Measurements from ENCODE around the gene CENPQ.

Gene CENPQ

DNA sequence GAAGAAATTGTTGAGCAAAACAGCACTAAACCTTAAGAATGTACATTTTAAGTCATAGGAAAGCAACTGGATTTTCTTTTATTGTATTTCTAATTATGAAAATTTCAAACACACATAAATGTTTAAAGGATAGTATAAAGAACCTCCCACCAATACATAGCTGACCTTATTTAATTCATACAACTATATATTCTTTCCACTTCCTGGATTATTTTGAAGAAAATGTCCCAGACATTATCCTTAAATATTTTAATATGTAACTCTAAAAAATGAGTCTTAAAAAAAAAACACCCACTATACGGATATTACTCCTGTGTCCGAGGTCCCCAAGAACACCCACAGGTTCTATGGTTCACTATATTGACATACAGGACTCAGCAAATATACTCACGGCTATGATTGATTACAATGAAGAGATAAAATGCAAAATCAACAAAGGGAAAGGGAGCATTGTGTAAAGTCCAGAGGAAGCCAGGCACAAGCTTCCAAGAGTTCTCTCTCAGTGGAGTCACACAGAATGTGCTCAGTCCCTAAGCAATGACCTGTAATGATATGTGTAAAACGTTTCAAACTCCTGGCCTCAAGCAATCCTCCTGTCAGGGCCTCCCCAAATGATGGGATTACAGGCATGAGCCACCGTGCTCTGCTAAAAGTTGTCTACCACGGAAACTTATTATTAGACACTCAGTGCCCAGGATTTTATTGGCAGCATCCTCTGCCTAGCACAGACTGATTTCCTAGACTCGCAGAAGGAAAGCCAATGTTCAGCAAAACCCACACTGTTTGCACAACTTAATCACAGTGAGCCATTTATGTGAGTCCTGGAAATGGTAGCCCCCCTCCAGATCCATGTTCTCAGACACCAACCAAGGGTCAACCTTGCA is 59.8 kb downstream of the CENPQ start:
- Histone ChIP-seq H3K27ac (ENCODE audit: low read length) (no peak overlapping the region), H3K9me3 (ENCODE audit: control insufficient read depth, insufficient read depth, low read length) (no peaks in the 10 kb centered on the region), H3K4me1 (ENCODE audit: control insufficient read depth, insufficient read depth, low read length) (no peaks in the 10 kb centered on the region; the same call in 1 of the 2 replicates), H3K4me3 (ENCODE audit: low read length) (no peak overlapping the region), H3K27me3 (ENCODE audit: control insufficient read depth, insufficient read depth, low read length) (no peaks in the 10 kb centered on the region), H3K36me3 (ENCODE audit: control insufficient read depth, insufficient read depth, low read length) (no peaks in the 10 kb centered on the region)
- no peak for DNase-seq (ENCODE audit: low read depth, low spot score)
- no CpG with 5 or more reads among the region's 7 CpGs for WGBS (ENCODE audit: insufficient coverage, insufficient read length)

DNA sequence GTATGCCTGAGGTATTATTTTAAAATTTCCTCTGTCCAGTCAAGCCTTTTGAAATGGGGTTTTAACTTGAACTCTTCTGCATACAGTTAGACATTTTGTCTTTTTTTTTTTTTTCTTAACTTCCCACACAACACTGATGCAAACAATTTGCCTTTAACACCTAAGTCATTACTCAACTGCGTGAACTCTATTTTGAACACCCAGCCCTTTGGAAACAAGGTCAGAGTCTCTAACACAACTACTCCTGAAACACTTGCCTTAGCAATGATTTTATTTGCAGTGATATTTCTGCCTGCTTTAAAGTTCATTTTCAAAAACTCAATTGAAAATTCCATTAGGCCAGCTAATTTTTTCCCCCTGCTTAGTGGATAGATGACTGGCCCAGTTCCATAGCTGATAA is 60.7 kb downstream of the CENPQ start:
- Histone ChIP-seq H3K27ac (ENCODE audit: low read length) (no peak overlapping the region), H3K27me3 (ENCODE audit: control insufficient read depth, insufficient read depth, low read length) (no peaks in the 10 kb centered on the region), H3K4me3 (ENCODE audit: low read length) (no peak overlapping the region), H3K36me3 (ENCODE audit: control insufficient read depth, insufficient read depth, low read length) (no peaks in the 10 kb centered on the region), H3K4me1 (ENCODE audit: control insufficient read depth, insufficient read depth, low read length) (no peaks in the 10 kb centered on the region; the same call in 1 of the 2 replicates), H3K9me3 (ENCODE audit: control insufficient read depth, insufficient read depth, low read length) (no peaks in the 10 kb centered on the region)
- WGBS (ENCODE audit: insufficient coverage, insufficient read length): no CpG with 5 or more reads among the region's 1 CpG
- DNase-seq (ENCODE audit: low read depth, low spot score): no peak

DNA sequence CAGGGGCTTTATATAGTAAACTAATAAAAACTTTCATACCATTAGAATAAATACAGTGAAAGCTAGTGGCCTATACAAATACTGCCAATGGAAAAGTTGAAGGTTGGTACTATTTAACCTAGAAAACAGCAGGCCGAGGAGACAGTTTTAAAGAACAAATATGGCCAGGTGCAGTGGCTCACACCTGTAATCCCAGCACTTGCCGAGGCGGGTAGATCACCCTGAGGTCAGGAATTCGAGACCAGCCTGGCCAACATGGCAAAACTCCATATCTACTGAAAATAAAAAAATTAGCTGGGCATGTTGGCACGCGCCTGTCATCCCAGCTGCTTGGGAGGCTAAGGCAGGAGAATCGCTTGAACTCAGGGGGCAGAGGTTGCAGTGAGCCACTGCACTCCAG is 61.4 kb downstream of the CENPQ start:
- DNase-seq (ENCODE audit: low read depth, low spot score): no peak
- Histone ChIP-seq H3K27me3 (ENCODE audit: control insufficient read depth, insufficient read depth, low read length) (no peaks in the 10 kb centered on the region), H3K9me3 (ENCODE audit: control insufficient read depth, insufficient read depth, low read length) (no peaks in the 10 kb centered on the region), H3K27ac (ENCODE audit: low read length) (no peak overlapping the region), H3K4me3 (ENCODE audit: low read length) (no peak overlapping the region), H3K4me1 (ENCODE audit: control insufficient read depth, insufficient read depth, low read length) (no peaks in the 10 kb centered on the region; the same call in 1 of the 2 replicates), H3K36me3 (ENCODE audit: control insufficient read depth, insufficient read depth, low read length) (no peaks in the 10 kb centered on the region)
- no CpG with 5 or more reads among the region's 7 CpGs for WGBS (ENCODE audit: insufficient coverage, insufficient read length)

DNA sequence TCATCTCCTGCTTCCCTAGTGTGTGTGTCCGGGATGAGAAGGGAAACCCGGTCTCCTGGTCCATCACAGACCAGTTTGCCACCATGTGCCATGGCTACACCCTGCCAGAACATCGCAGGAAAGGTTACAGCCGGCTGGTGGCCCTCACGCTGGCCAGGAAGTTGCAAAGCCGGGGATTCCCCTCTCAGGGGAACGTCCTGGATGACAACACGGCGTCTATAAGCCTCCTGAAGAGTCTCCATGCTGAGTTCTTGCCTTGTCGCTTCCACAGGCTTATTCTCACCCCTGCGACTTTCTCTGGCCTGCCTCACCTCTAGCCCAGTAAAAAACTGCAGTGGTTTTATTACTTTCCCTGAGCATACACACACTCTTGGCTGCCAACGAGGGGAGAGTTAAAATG is 63.4 kb downstream of the CENPQ start:
- no CpG with 5 or more reads among the region's 12 CpGs for WGBS (ENCODE audit: insufficient coverage, insufficient read length)
- no peak for DNase-seq (ENCODE audit: low read depth, low spot score)
- H3K27ac ChIP-seq (ENCODE audit: low read length): no peak overlapping the region
- H3K4me3 ChIP-seq (ENCODE audit: low read length): no peak overlapping the region
- H3K36me3 ChIP-seq (ENCODE audit: control insufficient read depth, insufficient read depth, low read length): no peaks in the 10 kb centered on the region
- H3K4me1 ChIP-seq (ENCODE audit: control insufficient read depth, insufficient read depth, low read length): no peaks in the 10 kb centered on the region; the same call in 1 of the 2 replicates
- no peaks in the 10 kb centered on the region for H3K9me3 ChIP-seq (ENCODE audit: control insufficient read depth, insufficient read depth, low read length)
- no peaks in the 10 kb centered on the region for H3K27me3 ChIP-seq (ENCODE audit: control insufficient read depth, insufficient read depth, low read length)

DNA sequence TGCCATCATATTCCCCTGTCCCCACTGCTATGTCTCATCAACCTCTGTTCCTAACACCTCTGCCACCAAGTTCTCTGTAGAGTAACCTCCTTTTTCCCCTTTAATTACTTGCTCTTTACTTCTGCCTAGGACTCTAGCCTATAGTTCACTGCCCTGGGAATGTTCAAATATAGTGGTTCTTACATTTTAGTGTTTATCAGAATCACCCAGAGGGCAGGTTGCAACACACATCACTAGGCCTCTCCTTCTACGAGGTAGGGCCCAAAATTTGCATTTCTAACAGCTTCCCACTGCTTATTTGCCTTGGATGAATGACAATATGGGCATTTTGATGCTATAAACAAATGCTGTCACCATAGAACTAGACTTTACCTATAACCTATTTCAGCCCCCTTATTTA is 64.2 kb downstream of the CENPQ start:
- Histone ChIP-seq H3K9me3 (ENCODE audit: control insufficient read depth, insufficient read depth, low read length) (no peaks in the 10 kb centered on the region), H3K4me1 (ENCODE audit: control insufficient read depth, insufficient read depth, low read length) (no peaks in the 10 kb centered on the region; the same call in 1 of the 2 replicates), H3K27ac (ENCODE audit: low read length) (no peak overlapping the region), H3K36me3 (ENCODE audit: control insufficient read depth, insufficient read depth, low read length) (no peaks in the 10 kb centered on the region), H3K4me3 (ENCODE audit: low read length) (no peak overlapping the region), H3K27me3 (ENCODE audit: control insufficient read depth, insufficient read depth, low read length) (no peaks in the 10 kb centered on the region)
- DNase-seq (ENCODE audit: low read depth, low spot score): no peak
- WGBS (ENCODE audit: insufficient coverage, insufficient read length): no CpG with 5 or more reads among the region's 1 CpG

DNA sequence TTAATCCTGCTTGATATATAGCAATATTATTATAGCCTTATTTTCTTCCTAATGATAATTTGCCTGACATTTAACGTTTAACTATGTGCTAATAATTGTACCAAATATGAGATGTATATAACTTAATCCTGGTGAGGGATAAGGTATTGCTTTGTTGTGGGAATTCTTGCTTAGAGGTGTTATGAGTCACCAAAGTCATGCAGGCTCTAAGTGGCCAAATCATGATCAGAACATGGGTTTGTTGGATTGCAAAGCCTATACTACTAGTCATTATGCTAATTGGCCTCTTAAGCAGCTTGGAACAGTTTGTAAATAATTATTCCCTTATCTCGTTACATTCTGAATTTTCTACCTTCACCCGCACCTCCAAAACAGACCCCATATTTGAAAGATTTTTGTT is 65.4 kb downstream of the CENPQ start:
- Histone ChIP-seq H3K4me3 (ENCODE audit: low read length) (no peak overlapping the region), H3K36me3 (ENCODE audit: control insufficient read depth, insufficient read depth, low read length) (no peaks in the 10 kb centered on the region), H3K27ac (ENCODE audit: low read length) (no peak overlapping the region), H3K27me3 (ENCODE audit: control insufficient read depth, insufficient read depth, low read length) (no peaks in the 10 kb centered on the region), H3K4me1 (ENCODE audit: control insufficient read depth, insufficient read depth, low read length) (no peaks in the 10 kb centered on the region; the same call in 1 of the 2 replicates), H3K9me3 (ENCODE audit: control insufficient read depth, insufficient read depth, low read length) (no peaks in the 10 kb centered on the region)
- DNase-seq (ENCODE audit: low read depth, low spot score): no peak
- 100% methylated on average over 2 of the region's 3 CpGs for WGBS (ENCODE audit: insufficient coverage, insufficient read length)

DNA sequence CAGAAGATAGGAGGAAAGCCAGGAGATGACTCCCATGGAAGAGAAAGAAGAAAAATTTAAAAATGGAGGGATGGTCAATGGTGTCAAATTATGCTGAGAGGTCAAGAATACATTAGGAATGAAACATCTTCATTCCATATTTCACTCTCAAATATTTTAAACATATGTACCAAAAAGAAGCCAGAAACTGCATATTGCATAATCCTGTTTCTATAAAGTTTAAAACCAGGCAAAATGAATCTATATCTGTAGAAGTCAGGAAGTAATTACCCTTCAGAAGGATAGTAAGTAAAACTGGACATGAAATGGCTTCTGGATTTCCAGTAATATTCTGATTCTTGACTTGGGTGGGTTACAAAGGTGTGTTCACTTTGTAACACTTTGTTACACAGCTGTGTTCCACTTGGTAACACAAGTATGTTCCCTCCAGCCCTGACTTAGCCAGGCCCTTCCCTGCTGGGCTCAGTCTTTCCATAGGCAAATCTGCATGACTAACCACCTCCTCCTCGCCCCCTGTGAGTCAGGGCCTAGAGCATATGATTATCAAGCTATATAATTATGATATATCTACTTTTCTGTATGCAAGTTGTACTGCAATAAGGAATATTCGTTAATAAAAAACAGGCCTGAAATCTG is 67.1 kb downstream of the CENPQ start:
- WGBS (ENCODE audit: insufficient coverage, insufficient read length): no CpG with 5 or more reads among the region's 2 CpGs
- H3K9me3 ChIP-seq (ENCODE audit: control insufficient read depth, insufficient read depth, low read length): no peaks in the 10 kb centered on the region

DNA sequence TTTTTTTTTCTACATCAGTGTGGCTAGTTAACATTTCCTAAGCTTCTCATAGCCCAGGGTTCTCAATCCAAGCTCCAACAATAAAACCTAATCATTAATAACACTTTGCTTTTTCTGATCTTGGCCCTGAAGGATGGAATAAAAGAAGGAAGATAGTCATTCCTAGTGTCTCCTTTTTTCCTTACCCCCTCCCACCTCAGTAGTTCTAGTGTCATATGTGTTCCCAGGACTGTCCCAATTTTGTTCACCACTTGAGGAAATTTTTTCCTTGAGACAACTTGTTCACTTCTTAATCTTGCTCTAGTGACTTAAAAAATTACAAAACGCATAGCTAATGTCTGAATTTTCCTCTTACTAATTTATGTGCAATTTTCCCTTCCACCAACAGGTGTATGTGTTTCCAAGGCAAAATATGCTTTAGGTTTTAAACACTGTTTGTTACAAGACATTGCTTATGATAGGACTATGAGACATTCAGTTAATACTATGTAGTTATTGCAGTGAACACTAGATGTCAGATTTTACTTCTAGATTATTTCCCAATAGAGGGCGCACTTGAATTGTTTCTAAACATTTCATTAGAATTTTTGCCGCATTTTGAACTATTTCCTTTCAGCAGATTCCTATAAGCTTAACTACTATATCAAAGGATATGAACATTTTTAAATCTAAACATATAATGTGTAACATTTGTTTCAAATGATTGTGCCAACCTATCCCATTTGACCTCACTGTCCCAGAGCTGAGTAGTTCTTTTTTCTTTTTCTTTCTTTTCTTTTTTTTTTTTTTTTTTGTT is 68.8 kb downstream of the CENPQ start:
- no peaks in the 10 kb centered on the region for H3K36me3 ChIP-seq (ENCODE audit: control insufficient read depth, insufficient read depth, low read length)
- no peak overlapping the region for H3K4me3 ChIP-seq (ENCODE audit: low read length)
- H3K9me3 ChIP-seq (ENCODE audit: control insufficient read depth, insufficient read depth, low read length): no peaks in the 10 kb centered on the region
- DNase-seq (ENCODE audit: low read depth, low spot score): no peak
- H3K27ac ChIP-seq (ENCODE audit: low read length): no peak overlapping the region
- no peaks in the 10 kb centered on the region; the same call in 1 of the 2 replicates for H3K4me1 ChIP-seq (ENCODE audit: control insufficient read depth, insufficient read depth, low read length)
- no peaks in the 10 kb centered on the region for H3K27me3 ChIP-seq (ENCODE audit: control insufficient read depth, insufficient read depth, low read length)
- no CpG with 5 or more reads among the region's 3 CpGs for WGBS (ENCODE audit: insufficient coverage, insufficient read length)

More for the DNA sequence above, 67.1 kb downstream of the CENPQ start:
- no peak overlapping the region for H3K27ac ChIP-seq (ENCODE audit: low read length)
- no peaks in the 10 kb centered on the region for H3K36me3 ChIP-seq (ENCODE audit: control insufficient read depth, insufficient read depth, low read length)
- no peak overlapping the region for H3K4me3 ChIP-seq (ENCODE audit: low read length)
- DNase-seq (ENCODE audit: low read depth, low spot score): no peak
- H3K4me1 ChIP-seq (ENCODE audit: control insufficient read depth, insufficient read depth, low read length): no peaks in the 10 kb centered on the region; the same call in 1 of the 2 replicates
- H3K27me3 ChIP-seq (ENCODE audit: control insufficient read depth, insufficient read depth, low read length): no peaks in the 10 kb centered on the region

DNA sequence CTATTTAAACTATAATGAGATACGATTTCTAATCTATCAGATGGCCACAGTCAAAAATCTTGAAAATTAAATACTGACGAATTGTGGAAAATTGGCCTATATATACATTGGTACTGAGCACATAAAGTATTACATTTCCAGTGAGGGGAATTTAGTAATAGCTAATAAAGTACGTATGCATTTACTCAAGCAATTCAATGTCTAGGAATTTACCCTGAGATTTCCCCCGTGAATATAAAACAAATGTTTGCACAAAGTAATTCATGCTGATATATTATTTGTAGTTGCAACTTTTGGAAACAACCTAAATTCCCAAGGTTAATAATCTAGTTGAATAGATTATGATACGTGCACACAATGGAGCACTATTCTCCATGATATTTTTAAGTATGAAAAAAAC is 72.6 kb downstream of the CENPQ start:
- Histone ChIP-seq H3K4me1 (ENCODE audit: control insufficient read depth, insufficient read depth, low read length) (no peaks in the 10 kb centered on the region), H3K27me3 (ENCODE audit: control insufficient read depth, insufficient read depth, low read length) (no peaks in the 10 kb centered on the region), H3K36me3 (ENCODE audit: control insufficient read depth, insufficient read depth, low read length) (no peaks in the 10 kb centered on the region), H3K27ac (ENCODE audit: low read length) (no peak overlapping the region), H3K9me3 (ENCODE audit: control insufficient read depth, insufficient read depth, low read length) (no peaks in the 10 kb centered on the region), H3K4me3 (ENCODE audit: low read length) (no peak overlapping the region)
- WGBS (ENCODE audit: insufficient coverage, insufficient read length): no CpG with 5 or more reads among the region's 5 CpGs
- DNase-seq (ENCODE audit: low read depth, low spot score): no peak

DNA sequence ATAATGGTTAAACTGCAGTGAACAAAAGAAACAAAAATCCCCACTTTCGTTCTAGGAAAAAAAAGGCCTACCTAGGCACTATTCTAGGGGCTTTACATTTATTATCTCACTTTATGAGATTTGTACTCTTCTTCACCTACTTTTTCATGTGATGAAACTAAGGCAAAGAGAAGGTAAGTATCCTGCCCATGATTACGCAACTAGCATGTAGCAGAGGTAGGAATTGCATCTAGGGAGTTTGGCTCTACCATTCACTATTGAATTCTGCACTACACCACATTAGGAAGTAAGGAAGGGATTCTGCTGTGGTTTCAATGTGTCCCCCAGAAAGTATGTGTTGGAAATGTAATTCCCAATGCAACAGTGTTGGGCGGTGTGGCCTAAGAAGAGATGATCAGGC is 75.9 kb downstream of the CENPQ start:
- Histone ChIP-seq H3K27ac (ENCODE audit: low read length) (no peak overlapping the region), H3K4me3 (ENCODE audit: low read length) (no peak overlapping the region), H3K27me3 (ENCODE audit: control insufficient read depth, insufficient read depth, low read length) (no peaks in the 10 kb centered on the region), H3K36me3 (ENCODE audit: control insufficient read depth, insufficient read depth, low read length) (no peaks in the 10 kb centered on the region), H3K9me3 (ENCODE audit: control insufficient read depth, insufficient read depth, low read length) (no peaks in the 10 kb centered on the region), H3K4me1 (ENCODE audit: control insufficient read depth, insufficient read depth, low read length) (no peaks in the 10 kb centered on the region)
- DNase-seq (ENCODE audit: low read depth, low spot score): no peak
- no CpG with 5 or more reads among the region's 3 CpGs for WGBS (ENCODE audit: insufficient coverage, insufficient read length)

Data from iPS DF 6.9 (cell line).